ENCODE results near the gene PIM1.

The PIM1 gene

GRCh38 chr6:37210313-37210968 is 40.5 kb downstream of the PIM1 start:
- Histone ChIP-seq H3K27me3 (ENCODE audit: insufficient read depth, low read depth, severe bottlenecking) (no peaks in the 10 kb centered on the region), H3K27ac (no peak overlapping the region)

GRCh38 chr6:37212268-37212667 is 42.3 kb downstream of the PIM1 start:
- no peak overlapping the region for H3K4me3 ChIP-seq (ENCODE audit: low read depth, low read length)
- TF ChIP-seq, protein P1, sequence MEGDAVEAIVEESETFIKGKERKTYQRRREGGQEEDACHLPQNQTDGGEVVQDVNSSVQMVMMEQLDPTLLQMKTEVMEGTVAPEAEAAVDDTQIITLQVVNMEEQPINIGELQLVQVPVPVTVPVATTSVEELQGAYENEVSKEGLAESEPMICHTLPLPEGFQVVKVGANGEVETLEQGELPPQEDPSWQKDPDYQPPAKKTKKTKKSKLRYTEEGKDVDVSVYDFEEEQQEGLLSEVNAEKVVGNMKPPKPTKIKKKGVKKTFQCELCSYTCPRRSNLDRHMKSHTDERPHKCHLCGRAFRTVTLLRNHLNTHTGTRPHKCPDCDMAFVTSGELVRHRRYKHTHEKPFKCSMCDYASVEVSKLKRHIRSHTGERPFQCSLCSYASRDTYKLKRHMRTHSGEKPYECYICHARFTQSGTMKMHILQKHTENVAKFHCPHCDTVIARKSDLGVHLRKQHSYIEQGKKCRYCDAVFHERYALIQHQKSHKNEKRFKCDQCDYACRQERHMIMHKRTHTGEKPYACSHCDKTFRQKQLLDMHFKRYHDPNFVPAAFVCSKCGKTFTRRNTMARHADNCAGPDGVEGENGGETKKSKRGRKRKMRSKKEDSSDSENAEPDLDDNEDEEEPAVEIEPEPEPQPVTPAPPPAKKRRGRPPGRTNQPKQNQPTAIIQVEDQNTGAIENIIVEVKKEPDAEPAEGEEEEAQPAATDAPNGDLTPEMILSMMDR (IDR thresholded peaks at IDR 0.05; ENCODE audit: low read depth, low read length) = no peak
- no peaks in the 10 kb centered on the region for H3K9me3 ChIP-seq (ENCODE audit: severe bottlenecking)
- H3K27ac ChIP-seq = no peak overlapping the region
- H3K36me3 ChIP-seq = no peaks in the 10 kb centered on the region
- no peak for DNase-seq
- H3K27me3 ChIP-seq (ENCODE audit: insufficient read depth, low read depth, severe bottlenecking) = no peaks in the 10 kb centered on the region

More at GRCh38 chr6:37210313-37210968, 40.5 kb downstream of the PIM1 start:
- Histone ChIP-seq H3K4me3 (ENCODE audit: low read depth, low read length) (no peak overlapping the region), H3K36me3 (no peaks in the 10 kb centered on the region), H3K9me3 (ENCODE audit: severe bottlenecking) (no peaks in the 10 kb centered on the region)
- TF ChIP-seq, protein P1 (IDR thresholded peaks at IDR 0.05; ENCODE audit: low read depth, low read length) = peak; percentile 92
- peak; percentile 91 for DNase-seq

- DNase-seq = no peak
Observed at GRCh38 chr6:37218061-37218460, 48.1 kb downstream of the PIM1 start.

DNA sequence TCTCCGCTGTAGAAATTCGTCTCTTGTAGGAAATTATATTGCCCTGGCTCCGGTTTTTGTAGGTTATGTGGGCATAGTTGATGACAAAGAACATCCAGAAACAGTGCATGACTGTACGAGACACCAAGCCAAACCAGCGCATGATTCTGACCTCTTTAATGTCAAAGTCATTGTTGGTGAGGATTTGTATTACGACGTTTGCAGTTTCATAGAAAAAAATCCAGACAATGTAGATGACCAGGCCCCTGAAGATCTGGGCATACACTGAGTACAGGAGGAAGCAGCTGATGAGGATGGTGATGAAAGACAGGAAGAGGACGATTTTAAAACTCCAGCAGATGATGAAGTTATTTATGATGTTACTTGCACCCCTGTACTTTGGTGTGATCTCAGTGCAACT is 48.6 kb downstream of the PIM1 start:
- Histone ChIP-seq H3K27ac (no peak overlapping the region), H3K36me3 (no peaks in the 10 kb centered on the region), H3K4me3 (ENCODE audit: low read depth, low read length) (no peak overlapping the region), H3K27me3 (ENCODE audit: insufficient read depth, low read depth, severe bottlenecking) (no peaks in the 10 kb centered on the region), H3K9me3 (ENCODE audit: severe bottlenecking) (no peaks in the 10 kb centered on the region)
- no peak for DNase-seq
- TF ChIP-seq, protein P1 (IDR thresholded peaks at IDR 0.05; ENCODE audit: low read depth, low read length) = no peak

More at GRCh38 chr6:37218061-37218460, 48.1 kb downstream of the PIM1 start:
- H3K9me3 ChIP-seq (ENCODE audit: severe bottlenecking) = no peaks in the 10 kb centered on the region
- H3K27ac ChIP-seq = no peak overlapping the region
- H3K4me3 ChIP-seq (ENCODE audit: low read depth, low read length) = no peak overlapping the region
- H3K27me3 ChIP-seq (ENCODE audit: insufficient read depth, low read depth, severe bottlenecking) = no peaks in the 10 kb centered on the region
- H3K36me3 ChIP-seq = no peaks in the 10 kb centered on the region
- TF ChIP-seq, protein P1 (IDR thresholded peaks at IDR 0.05; ENCODE audit: low read depth, low read length) = no peak

DNA sequence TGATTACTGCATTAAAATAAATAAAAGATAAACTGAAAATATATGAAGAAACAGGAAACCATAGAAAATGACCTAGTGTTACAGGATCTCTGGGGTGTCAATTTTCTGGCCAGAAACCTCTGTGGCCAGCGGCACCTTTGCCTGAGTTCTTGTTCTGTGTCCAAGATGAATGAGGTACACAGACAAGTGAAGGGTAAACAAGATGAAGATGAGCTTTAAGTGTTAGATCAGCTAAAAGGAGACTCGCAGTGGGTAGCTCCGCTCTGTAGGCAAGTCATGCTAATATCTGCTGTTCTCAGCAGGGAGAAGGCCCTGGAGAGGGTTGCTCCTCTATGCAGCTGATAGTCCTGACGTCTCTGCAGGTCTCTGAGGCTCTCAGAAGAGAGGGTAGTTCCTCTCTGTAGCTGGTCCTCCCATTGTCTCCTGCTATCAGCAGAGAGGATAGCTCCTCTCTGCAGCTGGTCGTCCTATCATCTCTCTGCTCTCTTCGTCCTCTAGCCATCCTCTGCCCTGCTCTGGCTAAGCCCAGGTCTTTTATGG is 51.7 kb downstream of the PIM1 start:
- H3K27ac ChIP-seq = peak overlapping the region; percentile 67
- TF ChIP-seq, protein P1 (IDR thresholded peaks at IDR 0.05; ENCODE audit: low read depth, low read length) = no peak
- H3K9me3 ChIP-seq (ENCODE audit: severe bottlenecking) = no peaks in the 10 kb centered on the region
- no peaks in the 10 kb centered on the region for H3K27me3 ChIP-seq (ENCODE audit: insufficient read depth, low read depth, severe bottlenecking)
- H3K4me3 ChIP-seq (ENCODE audit: low read depth, low read length) = peak overlapping the region; percentile 69
- H3K36me3 ChIP-seq = no peaks in the 10 kb centered on the region
- no peak for DNase-seq

All from WERI-Rb-1 (cell line).